Measurements from ENCODE around the gene ZCRB1.
A peak's percentile ranks its signal among the peaks of the same experiment; 100 is the strongest.

Gene ZCRB1

DNA sequence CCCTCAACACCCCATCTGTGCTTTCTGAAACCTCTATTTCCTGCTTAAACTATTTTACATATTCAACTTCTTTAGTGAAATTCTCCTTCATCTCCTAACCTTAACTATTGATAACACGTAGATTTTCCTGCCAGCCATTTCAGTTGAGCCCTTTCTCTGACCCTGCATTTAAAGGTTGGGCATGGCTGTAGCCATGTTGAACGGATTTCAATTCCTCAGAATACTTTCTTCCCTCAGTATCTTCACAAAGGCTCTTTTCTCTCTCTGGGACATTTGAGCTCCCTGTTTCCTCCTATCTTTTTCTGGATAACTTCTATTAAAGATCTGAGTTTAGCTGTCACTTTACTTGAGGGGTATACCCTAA, 1.3 kb upstream of the ZCRB1 start:
- DNase-seq (ENCODE audit: low read depth) = no peak

GRCh38 chr12:42326541-42327226, 790 bp upstream of the ZCRB1 start:
- no peak for DNase-seq (ENCODE audit: low read depth)

DNA sequence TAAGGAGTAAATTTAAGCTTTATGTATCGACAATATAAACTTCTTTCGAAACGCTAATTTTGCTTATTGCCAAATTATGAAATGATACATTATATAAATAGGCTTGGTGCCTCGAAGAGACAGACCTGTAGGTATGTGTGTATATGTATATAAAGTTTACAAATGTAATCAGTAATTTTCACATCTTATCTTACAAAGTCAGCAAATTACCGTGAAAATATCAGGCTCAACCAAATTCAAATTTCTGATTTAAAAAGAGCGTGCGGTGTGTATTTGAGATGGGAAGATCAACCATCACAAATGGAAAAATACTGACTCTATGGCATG, 605 bp downstream of the ZCRB1 start:
- DNase-seq (ENCODE audit: low read depth) = no peak

DNA sequence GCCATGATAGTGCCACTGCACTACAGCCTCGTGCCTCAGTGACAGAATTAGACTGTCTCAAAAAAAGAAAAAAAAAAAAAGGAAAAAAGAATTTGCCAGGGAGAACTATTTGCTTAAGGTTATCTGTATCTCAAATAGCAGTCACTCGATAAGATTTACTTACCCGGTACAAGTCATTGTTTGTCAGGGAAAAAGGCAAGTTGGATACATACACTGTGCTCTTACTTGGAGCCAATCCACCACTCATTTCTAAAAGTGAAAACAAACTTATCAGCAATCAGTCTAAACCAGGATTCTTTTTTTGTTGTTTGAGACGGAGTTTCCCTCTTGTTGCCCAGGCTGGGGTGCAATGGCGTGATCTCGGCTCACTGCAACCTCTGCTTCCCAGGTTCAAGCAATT, 2.0 kb downstream of the ZCRB1 start:
- no peak for DNase-seq (ENCODE audit: low read depth)

DNA sequence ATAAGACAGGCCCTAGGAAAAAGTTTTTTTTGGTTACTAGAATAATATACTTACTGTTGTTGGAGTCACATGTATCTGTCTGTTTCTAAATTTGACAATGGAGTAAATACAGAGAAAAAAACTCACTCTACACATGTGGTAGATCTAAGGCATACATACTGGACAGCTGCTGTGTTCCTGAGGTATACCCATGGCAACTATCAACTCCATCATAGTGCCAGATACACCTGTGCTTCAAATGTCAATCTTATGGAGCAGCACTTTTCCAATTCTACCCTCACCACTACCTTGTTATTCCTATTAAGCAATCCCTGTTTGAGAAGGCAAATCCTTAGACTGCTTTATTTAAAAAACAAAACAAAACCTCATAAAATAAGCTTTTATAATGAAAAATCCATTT, 3.3 kb downstream of the ZCRB1 start:
- DNase-seq (ENCODE audit: low read depth) = no peak

GRCh38 chr12:42320796-42321195, 5.1 kb downstream of the ZCRB1 start:
- no peak for DNase-seq (ENCODE audit: low read depth)

DNA sequence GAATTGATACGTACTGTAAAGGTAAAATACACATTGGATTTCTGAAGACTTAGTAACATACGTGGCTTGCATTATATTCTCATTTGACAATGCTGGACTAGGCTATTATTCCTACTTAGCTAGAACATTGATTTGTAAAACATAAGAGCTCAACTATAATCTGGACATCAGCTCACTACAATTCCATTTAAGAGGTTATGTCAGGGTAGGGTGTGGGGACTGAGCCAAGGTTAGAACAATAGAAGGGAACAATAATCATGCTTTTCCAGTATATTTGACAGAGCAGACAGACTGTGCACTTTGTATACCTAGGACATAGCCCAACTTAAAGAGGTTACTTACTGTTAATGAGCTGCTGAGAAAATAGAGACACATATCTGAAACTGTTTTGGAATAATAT, 10.8 kb downstream of the ZCRB1 start:
- DNase-seq (ENCODE audit: low read depth) = no peak

DNA sequence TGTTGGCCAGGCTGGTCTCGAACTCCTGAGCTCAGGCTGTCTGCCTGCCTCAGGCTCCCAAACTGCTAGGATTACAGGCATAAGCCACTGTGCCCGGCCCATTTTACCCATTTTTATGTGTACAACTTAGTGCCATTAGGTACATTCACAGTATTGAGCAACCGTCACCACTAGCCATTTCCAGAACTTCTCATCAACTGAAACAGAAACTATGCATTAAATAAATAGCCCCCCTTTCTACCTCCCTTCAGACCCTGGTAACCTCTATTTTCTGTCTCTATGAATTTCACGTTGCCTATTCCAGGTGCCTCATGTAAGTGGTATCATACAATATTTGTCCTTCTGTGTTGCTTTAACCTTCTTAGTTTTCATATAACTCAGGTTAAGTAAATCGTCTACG, 15.9 kb downstream of the ZCRB1 start:
- DNase-seq (ENCODE audit: low read depth) = no peak

GRCh38 chr12:42308390-42308789, 17.5 kb downstream of the ZCRB1 start:
- DNase-seq (ENCODE audit: low read depth) = no peak

- no peak for DNase-seq (ENCODE audit: low read depth)
Observed at GRCh38 chr12:42306297-42306696, 19.6 kb downstream of the ZCRB1 start.

- DNase-seq (ENCODE audit: low read depth) = peak; percentile 48
Observed at GRCh38 chr12:42299392-42300308, 26.2 kb downstream of the ZCRB1 start.

DNA sequence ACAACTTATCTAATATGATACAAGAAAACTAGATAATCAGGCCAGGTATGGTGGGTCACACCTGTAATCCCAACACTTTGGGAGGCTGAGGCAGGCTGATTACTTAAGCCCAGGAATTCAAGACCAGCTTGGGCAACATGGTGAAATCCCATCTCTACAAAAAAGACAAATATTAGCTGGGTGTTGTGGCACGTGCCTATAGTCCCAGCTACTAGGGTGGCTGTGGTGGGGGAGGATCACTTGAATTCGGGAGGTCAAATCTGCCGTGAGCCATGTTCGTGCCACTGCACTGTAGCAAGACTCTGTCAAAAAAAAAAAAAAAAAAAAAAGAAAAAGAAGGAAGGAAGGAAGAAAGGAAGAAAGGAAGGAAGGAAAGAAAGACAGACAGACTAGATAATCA, 27.0 kb downstream of the ZCRB1 start:
- no peak for DNase-seq (ENCODE audit: low read depth)

DNA sequence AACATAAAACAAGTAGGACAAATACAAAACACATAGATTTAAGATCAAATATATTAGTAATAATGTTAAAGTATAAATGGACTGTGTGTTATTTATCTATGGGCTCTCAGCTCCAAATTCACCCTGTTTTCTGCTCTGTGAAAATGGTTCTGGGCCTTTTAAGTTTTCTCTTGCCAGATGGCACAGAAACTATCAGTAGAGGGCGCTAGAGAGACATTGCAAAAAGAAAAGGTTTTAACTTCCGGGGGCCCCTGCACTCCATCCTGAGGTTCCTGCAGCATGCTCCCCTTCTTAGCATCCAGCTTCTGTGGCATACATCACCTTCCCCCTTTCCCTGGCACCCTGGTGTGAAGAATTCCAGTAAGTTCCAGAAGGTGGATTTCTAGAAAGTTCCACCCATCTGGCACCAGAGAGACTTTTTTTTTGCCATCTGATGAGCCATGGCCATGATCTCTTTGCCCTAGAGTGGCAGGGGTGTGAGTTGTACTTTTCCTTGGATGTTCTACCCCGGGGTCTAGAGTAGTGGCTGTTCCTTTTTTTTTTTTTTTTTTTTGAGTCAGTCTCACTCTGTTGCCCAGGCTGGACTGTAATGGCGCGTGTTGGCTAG, 29.3 kb downstream of the ZCRB1 start:
- DNase-seq (ENCODE audit: low read depth) = no peak

DNA sequence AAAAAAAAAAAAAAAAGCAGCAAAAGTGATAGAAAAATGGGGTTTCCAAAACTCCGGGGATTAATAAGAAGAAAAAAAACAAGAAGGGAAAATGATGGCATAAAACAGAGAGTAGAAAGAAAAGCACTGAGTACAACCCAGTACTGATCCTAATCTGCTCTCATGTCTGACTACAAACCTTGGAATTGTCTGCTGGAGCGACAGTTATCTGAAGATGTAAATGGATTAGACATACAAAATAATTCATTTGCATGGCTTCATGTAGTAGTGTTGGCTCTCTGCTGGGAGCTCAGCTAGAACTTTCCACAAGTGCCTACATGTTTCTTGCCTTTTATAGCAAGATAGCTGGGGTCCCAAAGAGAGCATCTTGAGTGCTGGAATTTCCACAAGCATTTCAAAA, 34.2 kb downstream of the ZCRB1 start:
- DNase-seq (ENCODE audit: low read depth) = no peak

- no peak for DNase-seq (ENCODE audit: low read depth)
Observed at GRCh38 chr12:42288544-42288943, 37.4 kb downstream of the ZCRB1 start.

- no peak for DNase-seq (ENCODE audit: low read depth)
Observed at GRCh38 chr12:42286741-42287140, 39.2 kb downstream of the ZCRB1 start.

- no peak for DNase-seq (ENCODE audit: low read depth)
Observed at GRCh38 chr12:42285431-42285830, 40.5 kb downstream of the ZCRB1 start.

DNA sequence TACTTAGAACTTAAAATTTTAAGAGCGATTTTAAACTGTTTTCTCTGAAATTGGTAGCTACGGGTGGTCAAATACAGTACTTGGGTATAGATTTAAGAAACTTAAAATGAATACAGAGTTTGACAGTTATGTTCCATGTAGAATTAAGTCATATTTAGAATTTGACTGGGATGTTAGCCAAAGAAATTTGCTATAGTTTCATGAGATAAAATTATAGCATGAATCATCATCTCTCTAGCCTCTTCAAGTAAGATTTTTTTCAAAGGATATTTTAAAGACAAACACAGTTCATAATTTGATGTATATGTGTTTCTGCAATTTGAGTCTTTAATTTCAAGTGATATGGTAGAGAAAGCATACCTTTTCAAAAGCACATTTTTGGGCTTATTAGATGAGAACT, 41.0 kb downstream of the ZCRB1 start:
- DNase-seq (ENCODE audit: low read depth) = no peak

DNA sequence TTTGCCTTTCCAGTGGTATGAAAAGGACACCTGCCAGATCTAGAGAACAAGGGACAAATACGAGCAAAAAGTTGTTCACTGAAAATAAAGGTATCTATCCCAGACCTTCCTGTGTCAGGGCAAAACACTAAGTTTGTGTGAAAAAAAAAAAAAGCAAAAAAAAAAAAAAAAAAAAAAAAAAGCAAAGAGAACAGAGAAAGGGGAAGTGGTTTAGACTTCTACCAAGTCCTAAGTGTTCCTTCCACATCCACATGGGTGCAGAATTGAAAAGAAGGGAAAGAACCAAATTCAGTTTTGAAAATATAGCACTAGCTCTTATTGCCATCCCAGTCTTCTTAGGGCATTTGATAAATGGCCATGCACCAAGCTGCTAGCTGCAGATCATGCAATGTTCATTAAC, 41.7 kb downstream of the ZCRB1 start:
- no peak for DNase-seq (ENCODE audit: low read depth)

DNA sequence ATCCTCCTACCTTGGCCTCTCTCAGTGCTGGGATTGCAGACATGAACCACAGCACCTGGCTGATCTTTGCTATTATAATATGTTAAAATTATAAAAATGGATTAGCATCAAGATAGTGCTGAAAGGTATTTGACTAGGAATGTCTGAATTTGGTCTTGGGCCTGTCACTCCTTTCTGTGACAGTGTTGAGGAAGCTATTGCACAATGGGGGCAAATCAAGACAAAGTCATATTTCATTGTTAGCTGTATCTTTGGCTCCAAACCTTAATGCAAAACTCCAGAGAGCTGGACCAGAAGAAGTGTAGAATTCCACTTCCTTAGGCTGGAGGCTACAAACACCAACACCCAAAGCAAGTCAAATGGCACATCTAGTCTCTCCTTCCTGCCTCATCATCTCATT, 42.2 kb downstream of the ZCRB1 start:
- no peak for DNase-seq (ENCODE audit: low read depth)

- DNase-seq (ENCODE audit: low read depth) = no peak
Observed at GRCh38 chr12:42282294-42282693, 43.6 kb downstream of the ZCRB1 start.

DNA sequence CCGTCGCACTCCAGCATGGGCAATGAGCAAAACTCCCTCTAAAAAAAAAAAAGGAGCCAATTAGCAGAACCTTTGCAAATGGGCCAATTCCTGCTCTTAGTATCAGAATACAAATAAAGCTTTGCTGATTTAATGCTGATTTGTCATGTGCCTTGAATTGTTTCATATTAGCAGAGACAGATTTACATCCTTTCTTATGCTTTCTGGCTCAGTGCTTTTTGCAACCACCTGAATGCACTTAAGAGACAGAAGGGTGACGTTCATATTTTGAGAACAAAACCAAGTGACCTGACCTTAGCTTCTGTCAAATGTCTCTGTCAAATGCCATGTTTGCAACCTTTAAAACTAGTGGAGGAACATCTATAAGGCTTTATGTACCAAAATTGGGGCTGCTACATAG, 44.0 kb downstream of the ZCRB1 start:
- DNase-seq (ENCODE audit: low read depth) = no peak

DNA sequence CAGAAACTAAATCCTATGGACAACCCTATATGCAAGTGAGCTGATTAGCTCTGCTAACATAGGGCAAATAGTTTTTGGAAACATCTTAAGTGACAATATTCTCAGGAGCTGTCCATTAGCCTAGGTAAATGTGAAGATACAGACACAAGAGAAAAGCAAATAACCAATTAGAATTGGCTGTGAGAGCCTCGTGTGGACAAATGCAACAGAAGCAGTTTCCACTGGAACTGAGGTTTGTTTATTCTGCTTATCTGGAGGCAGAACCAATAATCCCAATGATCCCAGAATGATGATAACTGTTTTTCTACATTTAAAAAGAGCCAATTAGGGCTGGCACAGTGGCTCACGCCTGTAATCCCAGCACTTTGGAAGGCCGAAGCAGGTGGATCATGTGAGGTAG, 44.6 kb downstream of the ZCRB1 start:
- no peak for DNase-seq (ENCODE audit: low read depth)

All from activated T-helper 9 cell treated with anti-CD3 and anti-CD28 coated beads, Interleukin-2, amount 50 U/mL, for 16 hours (primary cell).